ENCODE data around the gene MYO15B.

Gene MYO15B

GRCh38 chr17:75614006-75614405 lies 26.4 kb downstream of the MYO15B start:
- Histone ChIP-seq H3K9me3 (ENCODE audit: insufficient read depth, low read depth, low read length) (no peaks in the 10 kb centered on the region), H3K27me3 (ENCODE audit: insufficient read depth, low read length) (no peaks in the 10 kb centered on the region), H3K9ac (ENCODE audit: low read depth, low read length) (no peak overlapping the region), H3K4me1 (ENCODE audit: insufficient read depth, low read length) (no peaks in the 10 kb centered on the region), H3K4me3 (ENCODE audit: low read length) (no peak overlapping the region), H3K36me3 (ENCODE audit: insufficient read depth, low read depth, low read length) (no peaks in the 10 kb centered on the region), H3K27ac (ENCODE audit: low read length) (no peak overlapping the region)

- H3K27me3 ChIP-seq (ENCODE audit: insufficient read depth, low read length): no peaks in the 10 kb centered on the region
- no peaks in the 10 kb centered on the region for H3K36me3 ChIP-seq (ENCODE audit: insufficient read depth, low read depth, low read length)
- no peak overlapping the region for H3K27ac ChIP-seq (ENCODE audit: low read length)
- H3K4me1 ChIP-seq (ENCODE audit: insufficient read depth, low read length): no peaks in the 10 kb centered on the region
- no peaks in the 10 kb centered on the region for H3K9me3 ChIP-seq (ENCODE audit: insufficient read depth, low read depth, low read length)
- H3K4me3 ChIP-seq (ENCODE audit: low read length): no peak overlapping the region
- H3K9ac ChIP-seq (ENCODE audit: low read depth, low read length): no peak overlapping the region
Measured at GRCh38 chr17:75614556-75615270, 27.1 kb downstream of the MYO15B start.

GRCh38 chr17:75615301-75615700 lies 27.7 kb downstream of the MYO15B start:
- Histone ChIP-seq H3K36me3 (ENCODE audit: insufficient read depth, low read depth, low read length) (no peaks in the 10 kb centered on the region), H3K27me3 (ENCODE audit: insufficient read depth, low read length) (no peaks in the 10 kb centered on the region), H3K4me1 (ENCODE audit: insufficient read depth, low read length) (no peaks in the 10 kb centered on the region)

GRCh38 chr17:75616521-75617122 lies 29.0 kb downstream of the MYO15B start:
- no peaks in the 10 kb centered on the region for H3K9me3 ChIP-seq (ENCODE audit: insufficient read depth, low read depth, low read length)
- H3K4me3 ChIP-seq (ENCODE audit: low read length): no peak overlapping the region
- H3K4me1 ChIP-seq (ENCODE audit: insufficient read depth, low read length): no peaks in the 10 kb centered on the region
- H3K36me3 ChIP-seq (ENCODE audit: insufficient read depth, low read depth, low read length): no peaks in the 10 kb centered on the region
- no peak overlapping the region for H3K9ac ChIP-seq (ENCODE audit: low read depth, low read length)
- H3K27ac ChIP-seq (ENCODE audit: low read length): no peak overlapping the region
- H3K27me3 ChIP-seq (ENCODE audit: insufficient read depth, low read length): no peaks in the 10 kb centered on the region; the same call in 1 of the 2 replicates

More at GRCh38 chr17:75615301-75615700, 27.7 kb downstream of the MYO15B start:
- no peaks in the 10 kb centered on the region for H3K9me3 ChIP-seq (ENCODE audit: insufficient read depth, low read depth, low read length)
- H3K27ac ChIP-seq (ENCODE audit: low read length): no peak overlapping the region
- H3K9ac ChIP-seq (ENCODE audit: low read depth, low read length): no peak overlapping the region
- no peak overlapping the region for H3K4me3 ChIP-seq (ENCODE audit: low read length)

GRCh38 chr17:75617218-75617617 lies 29.6 kb downstream of the MYO15B start:
- H3K27ac ChIP-seq (ENCODE audit: low read length): no peak overlapping the region
- H3K36me3 ChIP-seq (ENCODE audit: insufficient read depth, low read depth, low read length): no peaks in the 10 kb centered on the region
- H3K4me1 ChIP-seq (ENCODE audit: insufficient read depth, low read length): no peaks in the 10 kb centered on the region
- H3K27me3 ChIP-seq (ENCODE audit: insufficient read depth, low read length): no peaks in the 10 kb centered on the region; the same call in 1 of the 2 replicates
- no peak overlapping the region for H3K9ac ChIP-seq (ENCODE audit: low read depth, low read length)
- no peak overlapping the region for H3K4me3 ChIP-seq (ENCODE audit: low read length)
- no peaks in the 10 kb centered on the region for H3K9me3 ChIP-seq (ENCODE audit: insufficient read depth, low read depth, low read length)

- Histone ChIP-seq H3K27me3 (ENCODE audit: insufficient read depth, low read length) (no peaks in the 10 kb centered on the region; the same call in 1 of the 2 replicates), H3K9ac (ENCODE audit: low read depth, low read length) (no peak overlapping the region), H3K27ac (ENCODE audit: low read length) (no peak overlapping the region), H3K36me3 (ENCODE audit: insufficient read depth, low read depth, low read length) (no peaks in the 10 kb centered on the region), H3K4me1 (ENCODE audit: insufficient read depth, low read length) (no peaks in the 10 kb centered on the region), H3K4me3 (ENCODE audit: low read length) (no peak overlapping the region), H3K9me3 (ENCODE audit: insufficient read depth, low read depth, low read length) (no peaks in the 10 kb centered on the region)
Measured at GRCh38 chr17:75617675-75618074, 30.1 kb downstream of the MYO15B start.

GRCh38 chr17:75619506-75620431 lies 32.2 kb downstream of the MYO15B start:
- no peak overlapping the region for H3K27ac ChIP-seq (ENCODE audit: low read length)
- no peaks in the 10 kb centered on the region for H3K9me3 ChIP-seq (ENCODE audit: insufficient read depth, low read depth, low read length)
- H3K36me3 ChIP-seq (ENCODE audit: insufficient read depth, low read depth, low read length): no peaks in the 10 kb centered on the region
- H3K9ac ChIP-seq (ENCODE audit: low read depth, low read length): no peak overlapping the region
- H3K27me3 ChIP-seq (ENCODE audit: insufficient read depth, low read length): no peaks in the 10 kb centered on the region; the same call in 1 of the 2 replicates
- no peak overlapping the region for H3K4me3 ChIP-seq (ENCODE audit: low read length)
- H3K4me1 ChIP-seq (ENCODE audit: insufficient read depth, low read length): no peaks in the 10 kb centered on the region

- H3K27ac ChIP-seq (ENCODE audit: low read length): no peak overlapping the region
- no peaks in the 10 kb centered on the region for H3K9me3 ChIP-seq (ENCODE audit: insufficient read depth, low read depth, low read length)
- no peaks in the 10 kb centered on the region; the same call in 1 of the 2 replicates for H3K27me3 ChIP-seq (ENCODE audit: insufficient read depth, low read length)
- H3K36me3 ChIP-seq (ENCODE audit: insufficient read depth, low read depth, low read length): no peaks in the 10 kb centered on the region
- no peak overlapping the region for H3K4me3 ChIP-seq (ENCODE audit: low read length)
- no peaks in the 10 kb centered on the region for H3K4me1 ChIP-seq (ENCODE audit: insufficient read depth, low read length)
- no peak overlapping the region for H3K9ac ChIP-seq (ENCODE audit: low read depth, low read length)
Measured at GRCh38 chr17:75621489-75621888, 33.9 kb downstream of the MYO15B start.

GRCh38 chr17:75622076-75622475 lies 34.5 kb downstream of the MYO15B start:
- no peaks in the 10 kb centered on the region; the same call in 1 of the 2 replicates for H3K27me3 ChIP-seq (ENCODE audit: insufficient read depth, low read length)

GRCh38 chr17:75622771-75623273 lies 35.2 kb downstream of the MYO15B start:
- Histone ChIP-seq H3K27me3 (ENCODE audit: insufficient read depth, low read length) (no peaks in the 10 kb centered on the region; the same call in 1 of the 2 replicates), H3K36me3 (ENCODE audit: insufficient read depth, low read depth, low read length) (no peaks in the 10 kb centered on the region), H3K9ac (ENCODE audit: low read depth, low read length) (no peak overlapping the region), H3K9me3 (ENCODE audit: insufficient read depth, low read depth, low read length) (no peaks in the 10 kb centered on the region), H3K27ac (ENCODE audit: low read length) (no peak overlapping the region), H3K4me3 (ENCODE audit: low read length) (no peak overlapping the region), H3K4me1 (ENCODE audit: insufficient read depth, low read length) (no peaks in the 10 kb centered on the region)

More at GRCh38 chr17:75622076-75622475, 34.5 kb downstream of the MYO15B start:
- H3K9me3 ChIP-seq (ENCODE audit: insufficient read depth, low read depth, low read length): no peaks in the 10 kb centered on the region
- H3K27ac ChIP-seq (ENCODE audit: low read length): no peak overlapping the region
- H3K36me3 ChIP-seq (ENCODE audit: insufficient read depth, low read depth, low read length): no peaks in the 10 kb centered on the region
- no peak overlapping the region for H3K4me3 ChIP-seq (ENCODE audit: low read length)
- H3K9ac ChIP-seq (ENCODE audit: low read depth, low read length): no peak overlapping the region
- no peaks in the 10 kb centered on the region for H3K4me1 ChIP-seq (ENCODE audit: insufficient read depth, low read length)

GRCh38 chr17:75623386-75623785 lies 35.8 kb downstream of the MYO15B start:
- Histone ChIP-seq H3K9me3 (ENCODE audit: insufficient read depth, low read depth, low read length) (no peaks in the 10 kb centered on the region), H3K27me3 (ENCODE audit: insufficient read depth, low read length) (no peaks in the 10 kb centered on the region; the same call in 1 of the 2 replicates), H3K4me1 (ENCODE audit: insufficient read depth, low read length) (no peaks in the 10 kb centered on the region), H3K9ac (ENCODE audit: low read depth, low read length) (no peak overlapping the region), H3K36me3 (ENCODE audit: insufficient read depth, low read depth, low read length) (no peaks in the 10 kb centered on the region), H3K27ac (ENCODE audit: low read length) (no peak overlapping the region), H3K4me3 (ENCODE audit: low read length) (no peak overlapping the region)

Measured in iPS-20b (cell line).